ENCODE results near the gene GJD4. TPM values are rescaled to one million over a fixed set of nuclear protein-coding genes. Genes with fewer than 3 reads are reported as not detected.

GJD4 gene
- total and polyA plus RNA-seq, 2 donors (not counting 1 experiment from before 2014, with no cell fraction given) = not detected

GRCh38 chr10:35640474-35640873 lies 35.3 kb downstream of the GJD4 start:
- Mint-ChIP-seq H3K4me1 (peaks cover 37% of the 10 kb centered on the region), H3K9me3 (ENCODE audit: insufficient read depth) (no peaks in the 10 kb centered on the region), H3K27ac (peak overlapping the region; percentile 50), H3K4me3 (peak overlapping the region; percentile 92), H3K27me3 (peaks cover 44% of the 10 kb centered on the region)
- Histone ChIP-seq H3K79me2 (ENCODE audit: control insufficient read depth, insufficient read depth, low read length) (no peaks in the 10 kb centered on the region), H3K4me3 (ENCODE audit: control extremely low read depth in 1 of 5, extremely low read depth in 1 of 5, insufficient read depth in 1 of 5, low read depth in 2 of 5, low read length in 4 of 5) (peak overlapping the region in 3 of 5 experiments; percentile 20 to 46 (median 45)), H3K9ac (ENCODE audit: low read length) (no peak overlapping the region), H3K4me2 (replicated peaks; ENCODE audit: low read depth, low read length, poor library complexity, severe bottlenecking) (peak overlapping the region; percentile 83), H3K27me3 (replicated peaks in 1 of 4; ENCODE audit: control extremely low read depth in 1 of 4, control insufficient read depth in 3 of 4, insufficient read depth in 4 of 4, low read length in 3 of 4) (peaks cover 0 to 57% (median 30%) of the 10 kb centered on the region in 4 experiments), H2AFZ (ENCODE audit: insufficient read depth, low read depth, low read length, poor library complexity, severe bottlenecking) (peak overlapping the region; percentile 59), H3K36me3 (replicated peaks in 1 of 2; ENCODE audit: control extremely low read depth in 1 of 2, control insufficient read depth in 1 of 2, extremely low read depth in 1 of 2, insufficient read depth in 2 of 2, low read length in 1 of 2) (no peaks in the 10 kb centered on the region), H4K20me1 (ENCODE audit: control insufficient read depth, insufficient read depth, low read length, poor library complexity, severe bottlenecking) (no peaks in the 10 kb centered on the region), H3K4me1 (ENCODE audit: control insufficient read depth in 2 of 2, insufficient read depth in 2 of 2, low read length in 2 of 2) (peaks cover 27 to 31% of the 10 kb centered on the region in 2 donors), H3K27ac (ENCODE audit: low read length in 2 of 2) (no peak overlapping the region), H3K9me3 (ENCODE audit: control extremely low read depth in 1 of 3, control insufficient read depth in 2 of 3, insufficient read depth in 1 of 3, low read length in 2 of 3) (peaks cover 0 to 9% (median 0%) of the 10 kb centered on the region in 3 donors)
- DNase-seq = peak; percentile 71
- CTCF ChIA-PET = no interaction called here
- POLR2A ChIA-PET = no interaction called here
- peak; percentile 40 for ATAC-seq (ENCODE audit: low read depth)
- intact Hi-C loops (cut with micrococcal nuclease) = loop anchor here (5.0 kb wide), 2 partner anchors 303 to 513 kb away; partner anchors contain the start of genes CCNY and CREM
- WGBS (ENCODE audit: insufficient coverage) = under 1% methylated on average over 53 of the region's 53 CpGs
- TF ChIP-seq CTCF (IDR thresholded peaks at IDR 0.05) (peak; percentile 21), EZH2 (IDR thresholded peaks at IDR 0.05; ENCODE audit: borderline replicate concordance, insufficient read depth, low read depth, low read length, poor library complexity, severe bottlenecking) (no peak)

- H3K27ac ChIP-seq (ENCODE audit: low read length in 2 of 2) = no peak overlapping the region
- H3K4me3 ChIP-seq (ENCODE audit: control extremely low read depth in 1 of 5, extremely low read depth in 1 of 5, insufficient read depth in 1 of 5, low read depth in 2 of 5, low read length in 4 of 5) = peak overlapping the region; percentile 43 to 74 (median 63)
- H3K4me1 ChIP-seq (ENCODE audit: control insufficient read depth in 2 of 2, insufficient read depth in 2 of 2, low read length in 2 of 2) = peaks cover 27 to 29% of the 10 kb centered on the region in 2 donors
- peak overlapping the region; percentile 85 for H3K4me2 ChIP-seq (replicated peaks; ENCODE audit: low read depth, low read length, poor library complexity, severe bottlenecking)
- peaks cover 0 to 9% (median 0%) of the 10 kb centered on the region in 3 donors for H3K9me3 ChIP-seq (ENCODE audit: control extremely low read depth in 1 of 3, control insufficient read depth in 2 of 3, insufficient read depth in 1 of 3, low read length in 2 of 3)
- peak; percentile 17 for ATAC-seq (ENCODE audit: low read depth)
- H2AFZ ChIP-seq (ENCODE audit: insufficient read depth, low read depth, low read length, poor library complexity, severe bottlenecking) = peak overlapping the region; percentile 79
- Mint-ChIP-seq H3K27ac (peak overlapping the region; percentile 46), H3K4me3 (peak overlapping the region; percentile 93), H3K4me1 (peaks cover 32% of the 10 kb centered on the region), H3K27me3 (peaks cover 37% of the 10 kb centered on the region), H3K9me3 (ENCODE audit: insufficient read depth) (no peaks in the 10 kb centered on the region)
- no peaks in the 10 kb centered on the region for H3K79me2 ChIP-seq (ENCODE audit: control insufficient read depth, insufficient read depth, low read length)
- peak overlapping the region; percentile 73 for H3K9ac ChIP-seq (ENCODE audit: low read length)
- no peaks in the 10 kb centered on the region for H4K20me1 ChIP-seq (ENCODE audit: control insufficient read depth, insufficient read depth, low read length, poor library complexity, severe bottlenecking)
- H3K27me3 ChIP-seq (replicated peaks in 1 of 4; ENCODE audit: control extremely low read depth in 1 of 4, control insufficient read depth in 3 of 4, insufficient read depth in 4 of 4, low read length in 3 of 4) = peaks cover 0 to 51% (median 29%) of the 10 kb centered on the region in 4 experiments
- intact Hi-C loops (cut with micrococcal nuclease) = loop anchor here (5.0 kb wide), 2 partner anchors 304 to 514 kb away; partner anchors contain the start of genes CCNY and CREM
- TF ChIP-seq EZH2 (IDR thresholded peaks at IDR 0.05; ENCODE audit: borderline replicate concordance, insufficient read depth, low read depth, low read length, poor library complexity, severe bottlenecking) (no peak), CTCF (IDR thresholded peaks at IDR 0.05) (no peak)
- peak; percentile 73 for DNase-seq
- 1% methylated on average over 72 of the region's 72 CpGs for WGBS (ENCODE audit: insufficient coverage)
- H3K36me3 ChIP-seq (replicated peaks in 1 of 2; ENCODE audit: control extremely low read depth in 1 of 2, control insufficient read depth in 1 of 2, extremely low read depth in 1 of 2, insufficient read depth in 2 of 2, low read length in 1 of 2) = no peaks in the 10 kb centered on the region
- CTCF ChIA-PET = no interaction called here
- POLR2A ChIA-PET = no interaction called here
Measured at GRCh38 chr10:35640951-35641675, 36.0 kb downstream of the GJD4 start.
